Upper lobe of left lung (tissue), 4 donors: Measurements from ENCODE around the gene SENP8.

Experiments
- POLR2A ChIP-seq, 4 donors: fragments of 450-650 bp; IDR thresholded peaks; one replicate each; pipeline ENCODE4 v1.5.1; 2016 to 2017; ENCODE audit warnings: antibody characterized with exemption in 4 of 4, mild to moderate bottlenecking in 2 of 4
- POLR2AphosphoS5 ChIP-seq, 2 donors: sonication (generic); formaldehyde crosslinking; IDR thresholded peaks; one replicate each; pipeline ENCODE4 v1.5.1; 2017; ENCODE audit warnings: antibody characterized with exemption in 2 of 2
- TF ChIP-seq, protein P1 (sequence below), 6 experiments: fragments of 450-650 bp in 4 of 6; fragments of 200-600 bp in 2 of 6; sonication (generic) in 2 of 6; IDR thresholded peaks; one replicate each; pipeline ENCODE4 v1.5.1; 2016 to 2019; ENCODE audit warnings: antibody characterized with exemption in 6 of 6

- TF ChIP-seq, protein P1, sequence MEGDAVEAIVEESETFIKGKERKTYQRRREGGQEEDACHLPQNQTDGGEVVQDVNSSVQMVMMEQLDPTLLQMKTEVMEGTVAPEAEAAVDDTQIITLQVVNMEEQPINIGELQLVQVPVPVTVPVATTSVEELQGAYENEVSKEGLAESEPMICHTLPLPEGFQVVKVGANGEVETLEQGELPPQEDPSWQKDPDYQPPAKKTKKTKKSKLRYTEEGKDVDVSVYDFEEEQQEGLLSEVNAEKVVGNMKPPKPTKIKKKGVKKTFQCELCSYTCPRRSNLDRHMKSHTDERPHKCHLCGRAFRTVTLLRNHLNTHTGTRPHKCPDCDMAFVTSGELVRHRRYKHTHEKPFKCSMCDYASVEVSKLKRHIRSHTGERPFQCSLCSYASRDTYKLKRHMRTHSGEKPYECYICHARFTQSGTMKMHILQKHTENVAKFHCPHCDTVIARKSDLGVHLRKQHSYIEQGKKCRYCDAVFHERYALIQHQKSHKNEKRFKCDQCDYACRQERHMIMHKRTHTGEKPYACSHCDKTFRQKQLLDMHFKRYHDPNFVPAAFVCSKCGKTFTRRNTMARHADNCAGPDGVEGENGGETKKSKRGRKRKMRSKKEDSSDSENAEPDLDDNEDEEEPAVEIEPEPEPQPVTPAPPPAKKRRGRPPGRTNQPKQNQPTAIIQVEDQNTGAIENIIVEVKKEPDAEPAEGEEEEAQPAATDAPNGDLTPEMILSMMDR (IDR thresholded peaks at IDR 0.05) = no peak
- TF ChIP-seq POLR2AphosphoS5 (IDR thresholded peaks at IDR 0.05) (no peak), POLR2A (IDR thresholded peaks at IDR 0.05) (no peak)
These were observed 57.2 kb downstream of the SENP8 start for GRCh38 chr15:72175186-72176044.
